ENCODE measurements around the gene H2BK1. TPM values are rescaled to one million over a fixed set of nuclear protein-coding genes. Genes with fewer than 3 reads are reported as not detected.
A peak's percentile ranks its signal among the peaks of the same experiment; 100 is the strongest.

Gene H2BK1
- total RNA-seq, 4 donors from 2014 or later: not detected

GRCh38 chr7:151168003-151168786 is 42.1 kb downstream of the H2BK1 start:
- intact Hi-C loops (cut with DNase I; ENCODE audit: low total_unique reads): loop anchor here (10.0 kb wide), 1 partner anchor 137 kb away; no protein-coding TSS in a partner anchor
- no peak for TF ChIP-seq CTCF (IDR thresholded peaks at IDR 0.05)
- TF ChIP-seq POLR2A (IDR thresholded peaks at IDR 0.05): no peak
- H3K4me3 ChIP-seq (ENCODE audit: low read depth, poor library complexity, severe bottlenecking): peak overlapping the region; percentile 15
- WGBS, 2 donors: 5 to 6% methylated on average over 26 to 32 of the region's 52 CpGs
- DNase-seq (ENCODE audit: low spot score in 2 of 2): no peak

- TF ChIP-seq POLR2A (IDR thresholded peaks at IDR 0.05): no peak
- no peak for TF ChIP-seq CTCF (IDR thresholded peaks at IDR 0.05)
- 2% methylated on average over 13 to 31 of the region's 101 CpGs for WGBS, 2 donors
- H3K4me3 ChIP-seq (ENCODE audit: low read depth, poor library complexity, severe bottlenecking): peak within 1 kb of the TSS; percentile 15
- DNase-seq (ENCODE audit: low spot score in 2 of 2): no peak
- intact Hi-C loops (cut with DNase I; ENCODE audit: low total_unique reads): loop anchor here (10.0 kb wide), 1 partner anchor 137 kb away; no protein-coding TSS in a partner anchor
Observed at GRCh38 chr7:151167197-151167961, 42.9 kb downstream of the H2BK1 start, which contains the start of gene GBX1. GBX1 (minus strand) TSS chr7:151167694; CDS start chr7:151167548, 146 bp downstream.

GRCh38 chr7:151166629-151167196 is 43.6 kb downstream of the H2BK1 start:
- intact Hi-C loops (cut with DNase I; ENCODE audit: low total_unique reads): loop anchor here (10.0 kb wide), 1 partner anchor 138 kb away; no protein-coding TSS in a partner anchor
- 14 to 21% methylated on average over 17 to 25 of the region's 31 CpGs for WGBS, 2 donors
- TF ChIP-seq CTCF (IDR thresholded peaks at IDR 0.05): no peak
- TF ChIP-seq POLR2A (IDR thresholded peaks at IDR 0.05): no peak
- peak overlapping the region; percentile 1 for H3K4me3 ChIP-seq (ENCODE audit: low read depth, poor library complexity, severe bottlenecking)
- DNase-seq (ENCODE audit: low spot score in 2 of 2): no peak

GRCh38 chr7:151161757-151162156 is 48.5 kb downstream of the H2BK1 start:
- TF ChIP-seq CTCF (IDR thresholded peaks at IDR 0.05) (no peak), POLR2A (IDR thresholded peaks at IDR 0.05) (no peak)
- no peak for DNase-seq (ENCODE audit: low spot score in 2 of 2)
- no peak overlapping the region for H3K4me3 ChIP-seq (ENCODE audit: low read depth, poor library complexity, severe bottlenecking)
- intact Hi-C loops (cut with DNase I; ENCODE audit: low total_unique reads): loop anchor here (10.0 kb wide), 1 partner anchor 143 kb away; no protein-coding TSS in a partner anchor
- 86 to 92% methylated on average over 1 of the region's 1 CpG for WGBS, 2 donors

MicroRNAs encoded within 50 kb of the gene (microRNA counts, 767-probe panel; counts per million panel counts)
- microRNA hsa-miR-671-3p (0 to 358 counts per million in 2 donors), microRNA hsa-miR-671-5p (0 to 358 counts per million in 2 donors)

Other genes starting within 250 kb of the H2BK1 start
- 1 to 10 TPM in 1 of 4 donors, under 1 TPM in 3; 0.15 to 1.1 (median 0.36) TPM for gene KCNH2, start 232.2 kb downstream of the H2BK1 start, total RNA-seq
- gene NOS3, start 219.5 kb downstream of the H2BK1 start, total RNA-seq: 1 to 10 TPM; 4.0 to 8.9 (median 5.8) TPM
- 100 to 1,000 TPM in 1 of 4 donors, 10 to 100 TPM in 3; 47.6 to 125 (median 59.8) TPM for gene ATG9B, start 186.0 kb downstream of the H2BK1 start, total RNA-seq
- gene ABCB8, start 182.0 kb downstream of the H2BK1 start, total RNA-seq: 10 to 100 TPM; 22.9 to 35.2 (median 27.6) TPM
- gene ASIC3, start 162.0 kb downstream of the H2BK1 start, total RNA-seq: 1 to 10 TPM; 2.3 to 2.9 (median 2.5) TPM
- gene CDK5, start 152.6 kb downstream of the H2BK1 start, total RNA-seq: 10 to 100 TPM in 1 of 4 donors, 1 to 10 TPM in 3; 3.9 to 13.7 (median 7.2) TPM
- gene SLC4A2, start 150.9 kb downstream of the H2BK1 start, total RNA-seq: 10 to 100 TPM; 56.3 to 83.5 (median 67.7) TPM
- 10 to 100 TPM; 47.4 to 80.7 (median 69.0) TPM for gene FASTK, start 129.7 kb downstream of the H2BK1 start, total RNA-seq
- 10 to 100 TPM; 58.5 to 61.7 (median 60.4) TPM for gene TMUB1, start 127.0 kb downstream of the H2BK1 start, total RNA-seq
- 100 to 1,000 TPM in 3 of 4 donors, 10 to 100 TPM in 1; 81.2 to 132 (median 102) TPM for gene AGAP3, start 124.0 kb downstream of the H2BK1 start, total RNA-seq
- 1 to 10 TPM in 1 of 4 donors, not detected in 3; 2.4 TPM for gene GBX1, start 42.8 kb downstream of the H2BK1 start, total RNA-seq
- gene ASB10, start 23.2 kb downstream of the H2BK1 start, total RNA-seq: not detected
- gene ABCF2, start 16.7 kb upstream of the H2BK1 start, total RNA-seq: 100 to 1,000 TPM in 1 of 4 donors, 10 to 100 TPM in 3; 16.4 to 267 (median 29.1) TPM
- gene CHPF2, start 22.0 kb upstream of the H2BK1 start, total RNA-seq: 10 to 100 TPM; 15.4 to 32.2 (median 26.7) TPM
- 10 to 100 TPM in 3 of 4 donors, 1 to 10 TPM in 1; 4.8 to 19.8 (median 13.5) TPM for gene SMARCD3, start 38.2 kb upstream of the H2BK1 start, total RNA-seq
- 10 to 100 TPM; 40.1 to 48.3 (median 47.5) TPM for gene NUB1, start 131.3 kb upstream of the H2BK1 start, total RNA-seq
- 1 to 10 TPM in 3 of 4 donors, not detected in 1; 1.4 to 2.4 (median 2.0) TPM for gene WDR86, start 199.6 kb upstream of the H2BK1 start, total RNA-seq
- not detected for gene CRYGN, start 229.7 kb upstream of the H2BK1 start, total RNA-seq

All from lower leg skin (tissue), 4 donors.